GM12864 (cell line): ENCODE data around the gene RXRA.

Source experiments
- DNase-seq: peaks from one replicate; pipeline ENCODE4 v3.0.0-alpha.2; 2011; ENCODE audit warnings: low read depth
- H3K4me3 ChIP-seq: 2 replicates; pipeline ENCODE4 v1.5.1; 2011; ENCODE audit warnings: mild to moderate bottlenecking, low read depth, low read length, control low read depth
- CTCF ChIP-seq: IDR thresholded peaks from 2 replicates; pipeline ENCODE4 v1.5.1; 2011; ENCODE audit warnings: low read depth, mild to moderate bottlenecking, moderate library complexity, low read length, control low read depth, inconsistent platforms; ENCODE audit errors: missing control alignments

The RXRA gene

GRCh38 chr9:134460206-134460605 lies 134.0 kb downstream of the RXRA start:
- no peak overlapping the region for H3K4me3 ChIP-seq
- DNase-seq: no peak
- TF ChIP-seq CTCF: no peak

- DNase-seq: no peak
- no peak for TF ChIP-seq CTCF
- no peak overlapping the region for H3K4me3 ChIP-seq
Observed at GRCh38 chr9:134460896-134461295, 134.6 kb downstream of the RXRA start.

GRCh38 chr9:134461426-134461982 lies 135.2 kb downstream of the RXRA start:
- no peak for DNase-seq
- TF ChIP-seq CTCF: no peak

GRCh38 chr9:134462318-134462717 lies 136.1 kb downstream of the RXRA start:
- H3K4me3 ChIP-seq: no peak overlapping the region
- no peak for DNase-seq
- TF ChIP-seq CTCF: no peak

More at GRCh38 chr9:134461426-134461982, 135.2 kb downstream of the RXRA start:
- H3K4me3 ChIP-seq: no peak overlapping the region

GRCh38 chr9:134463280-134463679 lies 137.0 kb downstream of the RXRA start:
- H3K4me3 ChIP-seq: no peak overlapping the region
- no peak for DNase-seq
- no peak for TF ChIP-seq CTCF

- no peak for DNase-seq
- H3K4me3 ChIP-seq: no peak overlapping the region
- TF ChIP-seq CTCF: no peak
Observed at GRCh38 chr9:134466869-134467616, 140.8 kb downstream of the RXRA start.

GRCh38 chr9:134468358-134468757 lies 142.1 kb downstream of the RXRA start:
- no peak for DNase-seq
- no peak for TF ChIP-seq CTCF

More at GRCh38 chr9:134468358-134468757, 142.1 kb downstream of the RXRA start:
- H3K4me3 ChIP-seq: no peak overlapping the region
